ENCODE measurements around the gene CDH22. TPM values are rescaled to one million over a fixed set of nuclear protein-coding genes. Genes with fewer than 3 reads are reported as not detected.
A peak's percentile ranks its signal among the peaks of the same experiment; 100 is the strongest.

Gene CDH22
- total and polyA plus RNA-seq, 4 experiments from 2014 or later, result not detected

GRCh38 chr20:46206992-46207549, 101.2 kb downstream of the CDH22 start:
- Mint-ChIP-seq H3K27me3 (peaks cover 6 to 23% of the 10 kb centered on the region in 2 donors), H3K27ac (peak overlapping the region in 3 of 7 donors; percentile 55 to 94 (median 64)), H3K4me1 (peaks cover 29 to 47% (median 42%) of the 10 kb centered on the region in 4 donors)

GRCh38 chr20:46206025-46206424, 102.3 kb downstream of the CDH22 start:
- peaks cover 42% of the 10 kb centered on the region for H3K4me1 ChIP-seq (ENCODE audit: insufficient read depth, low read length)
- intact Hi-C loops (cut with micrococcal nuclease), result no loop called here
- Mint-ChIP-seq H3K27ac (peak overlapping the region in 6 of 7 donors; percentile 18 to 94 (median 83)), H3K4me3 (peak overlapping the region in 4 of 8 donors; percentile 45 to 72 (median 62)), H3K27me3 (peaks cover 6 to 24% of the 10 kb centered on the region in 2 donors), H3K9me3 (no peaks in the 10 kb centered on the region), H3K4me1 (peaks cover 29 to 47% (median 42%) of the 10 kb centered on the region in 4 donors), H3K36me3 (no peaks in the 10 kb centered on the region)
- no peaks in the 10 kb centered on the region for H3K36me3 ChIP-seq (ENCODE audit: insufficient read depth, low read length)
- ChIA-PET POLR2A (ENCODE audit: partially characterized antibody) (interaction anchor here (0.6 to 2.0 kb wide), 2 partner anchors 9 to 15 kb away, joined by 3 to 4 read pairs; no protein-coding TSS in a partner anchor), CTCF (ENCODE audit: partially characterized antibody) (interaction anchor here (1.4 to 3.2 kb wide), 2 partner anchors 25 to 31 kb away, joined by 3 to 15 read pairs; no protein-coding TSS in a partner anchor)
- no peaks in the 10 kb centered on the region for H3K27me3 ChIP-seq (ENCODE audit: insufficient read depth, low read length)
- H3K9me3 ChIP-seq (ENCODE audit: control insufficient read depth in 1 of 2, low read length in 2 of 2), result no peaks in the 10 kb centered on the region
- no peak overlapping the region for H3K4me3 ChIP-seq (ENCODE audit: low read length in 2 of 2)
- no peak overlapping the region for H3K27ac ChIP-seq (ENCODE audit: low read depth, low read length)
- DNase-seq, result no peak

More at GRCh38 chr20:46206992-46207549, 101.2 kb downstream of the CDH22 start:
- Mint-ChIP-seq H3K4me3 (no peak overlapping the region), H3K36me3 (no peaks in the 10 kb centered on the region), H3K9me3 (no peaks in the 10 kb centered on the region)
- intact Hi-C loops (cut with micrococcal nuclease), result no loop called here
- POLR2A ChIA-PET (ENCODE audit: partially characterized antibody), result no interaction called here
- CTCF ChIA-PET (ENCODE audit: partially characterized antibody), result interaction anchor here (0.6 kb wide), 1 partner anchor 1522 kb away, joined by 3 read pairs; no protein-coding TSS in a partner anchor
- Histone ChIP-seq H3K27me3 (ENCODE audit: insufficient read depth, low read length) (no peaks in the 10 kb centered on the region), H3K4me3 (ENCODE audit: low read length in 2 of 2) (no peak overlapping the region), H3K36me3 (ENCODE audit: insufficient read depth, low read length) (no peaks in the 10 kb centered on the region), H3K4me1 (ENCODE audit: insufficient read depth, low read length) (peaks cover 42% of the 10 kb centered on the region), H3K27ac (ENCODE audit: low read depth, low read length) (no peak overlapping the region), H3K9me3 (ENCODE audit: control insufficient read depth in 1 of 2, low read length in 2 of 2) (no peaks in the 10 kb centered on the region)
- no peak for DNase-seq

GRCh38 chr20:46205349-46205748, 102.9 kb downstream of the CDH22 start:
- Mint-ChIP-seq H3K4me1 (peaks cover 29 to 49% (median 42%) of the 10 kb centered on the region in 4 donors), H3K27me3 (peaks cover 6 to 23% of the 10 kb centered on the region in 2 donors), H3K27ac (peak overlapping the region; percentile 14 to 94 (median 77)), H3K36me3 (no peaks in the 10 kb centered on the region), H3K4me3 (peak overlapping the region in 5 of 8 donors; percentile 55 to 75 (median 67)), H3K9me3 (no peaks in the 10 kb centered on the region)
- ChIA-PET CTCF (ENCODE audit: partially characterized antibody) (interaction anchor here (1.4 to 3.2 kb wide), 3 partner anchors 26 to 32 kb away, joined by 3 to 15 read pairs (median 5); no protein-coding TSS in a partner anchor), POLR2A (ENCODE audit: partially characterized antibody) (interaction anchor here (1.6 to 2.0 kb wide), 2 partner anchors 9 to 159 kb away, joined by 4 to 7 read pairs; no protein-coding TSS in a partner anchor)
- intact Hi-C loops (cut with micrococcal nuclease), result no loop called here
- Histone ChIP-seq H3K9me3 (ENCODE audit: control insufficient read depth in 1 of 2, low read length in 2 of 2) (no peaks in the 10 kb centered on the region), H3K36me3 (ENCODE audit: insufficient read depth, low read length) (no peaks in the 10 kb centered on the region), H3K27me3 (ENCODE audit: insufficient read depth, low read length) (no peaks in the 10 kb centered on the region), H3K4me1 (ENCODE audit: insufficient read depth, low read length) (peaks cover 42% of the 10 kb centered on the region), H3K27ac (ENCODE audit: low read depth, low read length) (no peak overlapping the region), H3K4me3 (ENCODE audit: low read length in 2 of 2) (peak overlapping the region in 1 of 2 donors; percentile 4)
- DNase-seq, result peak in 1 of 5 donors; percentile 6

GRCh38 chr20:46204594-46205186, 103.6 kb downstream of the CDH22 start:
- ChIA-PET POLR2A (ENCODE audit: partially characterized antibody) (interaction anchor here (0.7 to 2.0 kb wide), 3 partner anchors 8 to 202 kb away, joined by 3 to 7 read pairs (median 4); partner anchors contain the start of gene ELMO2), CTCF (ENCODE audit: partially characterized antibody) (interaction anchor here (0.6 to 3.2 kb wide), 4 partner anchors 24 to 102 kb away, joined by 3 to 15 read pairs (median 4); no protein-coding TSS in a partner anchor)
- no peak overlapping the region for H3K27ac ChIP-seq (ENCODE audit: low read depth, low read length)
- no peaks in the 10 kb centered on the region for H3K27me3 ChIP-seq (ENCODE audit: insufficient read depth, low read length)
- peak overlapping the region in 1 of 2 donors; percentile 4 for H3K4me3 ChIP-seq (ENCODE audit: low read length in 2 of 2)
- no peaks in the 10 kb centered on the region for H3K36me3 ChIP-seq (ENCODE audit: insufficient read depth, low read length)
- peak overlapping the region; percentile 54 to 75 (median 65) for H3K4me3 Mint-ChIP-seq
- H3K9me3 ChIP-seq (ENCODE audit: control insufficient read depth in 1 of 2, low read length in 2 of 2), result no peaks in the 10 kb centered on the region
- peak in 4 of 5 donors; percentile 27 to 63 (median 40) for DNase-seq
- H3K4me1 ChIP-seq (ENCODE audit: insufficient read depth, low read length), result peaks cover 42% of the 10 kb centered on the region
- H3K27me3 Mint-ChIP-seq, result peaks cover 6 to 23% of the 10 kb centered on the region in 2 donors
- peak overlapping the region; percentile 14 to 94 (median 89) for H3K27ac Mint-ChIP-seq
- intact Hi-C loops (cut with micrococcal nuclease), result no loop called here
- H3K4me1 Mint-ChIP-seq, result peaks cover 29 to 49% (median 42%) of the 10 kb centered on the region in 4 donors
- no peaks in the 10 kb centered on the region for H3K36me3 Mint-ChIP-seq
- no peaks in the 10 kb centered on the region for H3K9me3 Mint-ChIP-seq

GRCh38 chr20:46203510-46203837, 104.8 kb downstream of the CDH22 start:
- POLR2A ChIA-PET (ENCODE audit: partially characterized antibody), result no interaction called here
- Histone ChIP-seq H3K4me1 (ENCODE audit: insufficient read depth, low read length) (peaks cover 42% of the 10 kb centered on the region), H3K36me3 (ENCODE audit: insufficient read depth, low read length) (no peaks in the 10 kb centered on the region), H3K9me3 (ENCODE audit: control insufficient read depth in 1 of 2, low read length in 2 of 2) (no peaks in the 10 kb centered on the region), H3K4me3 (ENCODE audit: low read length in 2 of 2) (no peak overlapping the region), H3K27ac (ENCODE audit: low read depth, low read length) (no peak overlapping the region), H3K27me3 (ENCODE audit: insufficient read depth, low read length) (no peaks in the 10 kb centered on the region)
- peak overlapping the region in 6 of 7 donors; percentile 2 to 94 (median 89) for H3K27ac Mint-ChIP-seq
- CTCF ChIA-PET (ENCODE audit: partially characterized antibody), result interaction anchor here (1.0 to 3.2 kb wide), 3 partner anchors 28 to 103 kb away, joined by 3 to 15 read pairs (median 3); no protein-coding TSS in a partner anchor
- H3K36me3 Mint-ChIP-seq, result no peaks in the 10 kb centered on the region
- H3K27me3 Mint-ChIP-seq, result peaks cover 7 to 25% of the 10 kb centered on the region in 2 donors
- no peak for DNase-seq
- peaks cover 29 to 48% (median 46%) of the 10 kb centered on the region in 4 donors for H3K4me1 Mint-ChIP-seq
- intact Hi-C loops (cut with micrococcal nuclease), result no loop called here
- no peaks in the 10 kb centered on the region for H3K9me3 Mint-ChIP-seq
- H3K4me3 Mint-ChIP-seq, result peak overlapping the region in 2 of 8 donors; percentile 45 to 73

GRCh38 chr20:46202766-46203509, 105.4 kb downstream of the CDH22 start:
- Histone ChIP-seq H3K36me3 (ENCODE audit: insufficient read depth, low read length) (no peaks in the 10 kb centered on the region), H3K4me3 (ENCODE audit: low read length in 2 of 2) (no peak overlapping the region), H3K9me3 (ENCODE audit: control insufficient read depth in 1 of 2, low read length in 2 of 2) (no peaks in the 10 kb centered on the region), H3K27ac (ENCODE audit: low read depth, low read length) (no peak overlapping the region), H3K4me1 (ENCODE audit: insufficient read depth, low read length) (peaks cover 42% of the 10 kb centered on the region), H3K27me3 (ENCODE audit: insufficient read depth, low read length) (no peaks in the 10 kb centered on the region)
- ChIA-PET POLR2A (ENCODE audit: partially characterized antibody) (no interaction called here), CTCF (ENCODE audit: partially characterized antibody) (interaction anchor here (1.0 to 3.2 kb wide), 2 partner anchors 28 to 81 kb away, joined by 3 to 15 read pairs; no protein-coding TSS in a partner anchor)
- H3K9me3 Mint-ChIP-seq, result no peaks in the 10 kb centered on the region
- peaks cover 29 to 47% (median 45%) of the 10 kb centered on the region in 4 donors for H3K4me1 Mint-ChIP-seq
- H3K27me3 Mint-ChIP-seq, result peaks cover 7 to 25% of the 10 kb centered on the region in 2 donors
- H3K36me3 Mint-ChIP-seq, result no peaks in the 10 kb centered on the region
- no peak for DNase-seq
- intact Hi-C loops (cut with micrococcal nuclease), result no loop called here
- H3K4me3 Mint-ChIP-seq, result peak overlapping the region in 2 of 8 donors; percentile 4 to 45
- H3K27ac Mint-ChIP-seq, result peak overlapping the region in 5 of 7 donors; percentile 2 to 94 (median 92)
